Endothelial cell of umbilical vein (primary cell): ENCODE results near the gene MGLL. TPM values are rescaled to one million over a fixed set of nuclear protein-coding genes. Genes with fewer than 3 reads are reported as not detected.

Experiments used
- BruUV-seq: library from RNA; stranded (reverse); fragments of 400-500 nt; replicated peaks from 2 replicates; lab custom pipeline; 2021; lab: Mats Ljungman, UMichigan
- CTCF ChIA-PET: fragments of 300-600, 350-600 bp; sonication (Branson Sonifier 250); formaldehyde crosslinking; loops from one replicate; lab custom pipeline; 2021; ENCODE audit warnings: antibody characterized with exemption, inconsistent platforms; lab: Charles Lee
- POLR2A ChIA-PET: fragments of 300-600, 350-600 bp; sonication (Branson Sonifier 250); formaldehyde crosslinking; loops from one replicate; lab custom pipeline; 2021; ENCODE audit warnings: antibody characterized with exemption, inconsistent platforms; lab: Charles Lee
- DNase-seq: peaks from one replicate; pipeline ENCODE4 v3.0.0-alpha.2; 2011; ENCODE audit warnings: low read depth, low spot score
- FAIRE-seq: peaks from 2 replicates; lab custom pipeline; 2011; peaks lifted over from hg19 to GRCh38; lab: Jason Lieb, UNC
- H2AFZ ChIP-seq: 2 replicates; pipeline ENCODE4 v1.6.0; 2012; ENCODE audit warnings: low read depth, low read length, control low read depth, inconsistent platforms
- H3K27ac ChIP-seq: 2 replicates; pipeline ENCODE4 v1.5.1; 2011; ENCODE audit warnings: low read depth, mild to moderate bottlenecking, control low read depth, low read length, moderate library complexity; ENCODE audit not compliant: insufficient read depth
- H3K27me3 ChIP-seq, 2 experiments: 2 replicates each; pipeline versions ENCODE4 v1.6.0 to v1.6.1; 2011; ENCODE audit warnings: low read length in 2 of 2, mixed read lengths in 1 of 2; ENCODE audit not compliant: control insufficient read depth in 2 of 2, insufficient read depth in 2 of 2
- H3K36me3 ChIP-seq, 2 experiments: 2 replicates in 1 of 2; 3 replicates in 1 of 2; pipeline ENCODE4 v1.5.1; 2011; ENCODE audit warnings: low read length in 2 of 2, mild to moderate bottlenecking in 1 of 2, moderate library complexity in 1 of 2; ENCODE audit not compliant: control insufficient read depth in 2 of 2, insufficient read depth in 2 of 2; ENCODE audit errors: extremely low read depth in 1 of 2
- H3K4me1 ChIP-seq: 3 replicates; pipeline ENCODE4 v1.5.1; 2011; ENCODE audit warnings: mild to moderate bottlenecking, low read length; ENCODE audit not compliant: control insufficient read depth, insufficient read depth; ENCODE audit errors: extremely low read depth
- H3K4me2 ChIP-seq: 2 replicates; pipeline ENCODE4 v1.6.1; 2011; ENCODE audit warnings: low read length, control low read depth, mixed read lengths; ENCODE audit not compliant: insufficient read depth
- H3K4me3 ChIP-seq, 3 experiments: fragments of 200-600 bp in 1 of 3; sonication (generic), shearing (Covaris generic) in 1 of 3; replicated peaks in 1 of 3; 2 replicates each; pipeline ENCODE4 v1.5.1; 2011 to 2016; ENCODE audit warnings: control low read depth in 3 of 3, low read length in 3 of 3, mild to moderate bottlenecking in 2 of 3, inconsistent platforms in 1 of 3, low read depth in 1 of 3, moderate library complexity in 1 of 3; ENCODE audit not compliant: insufficient read depth in 1 of 3
- H3K79me2 ChIP-seq: 2 replicates; pipeline ENCODE4 v1.6.0; 2012; ENCODE audit warnings: low read length, inconsistent platforms; ENCODE audit not compliant: control insufficient read depth, insufficient read depth
- H3K9ac ChIP-seq: replicated peaks from 2 replicates; pipeline ENCODE3; 2011; ENCODE audit warnings: low read length, control low read depth; ENCODE audit not compliant: insufficient read depth; ENCODE audit errors: extremely low read depth
- H3K9me1 ChIP-seq: replicated peaks from 3 replicates; pipeline ENCODE4 v1.6.0; 2011; ENCODE audit warnings: mild to moderate bottlenecking, low read length; ENCODE audit not compliant: control insufficient read depth, insufficient read depth; ENCODE audit errors: extremely low read depth
- H3K9me3 ChIP-seq: replicated peaks from 2 replicates; pipeline ENCODE4 v1.5.1; 2012; ENCODE audit warnings: low read length, inconsistent platforms; ENCODE audit not compliant: control insufficient read depth, insufficient read depth
- H4K20me1 ChIP-seq: replicated peaks from 2 replicates; pipeline ENCODE3; 2011; ENCODE audit warnings: mild to moderate bottlenecking, low read length; ENCODE audit not compliant: control insufficient read depth, insufficient read depth; ENCODE audit errors: extremely low read depth
- EZH2 ChIP-seq: IDR thresholded peaks from 2 replicates; pipeline ENCODE4 v1.6.1; 2012; ENCODE audit warnings: borderline replicate concordance, low read depth, mild to moderate bottlenecking, moderate library complexity, low read length, inconsistent platforms; ENCODE audit not compliant: severe bottlenecking
- FOS ChIP-seq: IDR thresholded peaks from 2 replicates; pipeline ENCODE4 v1.6.1; 2011; ENCODE audit warnings: mild to moderate bottlenecking, low read length, moderate library complexity, borderline replicate concordance; ENCODE audit not compliant: insufficient read depth
- GATA2 ChIP-seq: IDR thresholded peaks from 2 replicates; pipeline ENCODE4 v1.7.0; 2011; ENCODE audit warnings: low read depth, mild to moderate bottlenecking, moderate library complexity, mixed read lengths, low read length; ENCODE audit not compliant: insufficient read length, insufficient read depth
- JUN ChIP-seq: IDR thresholded peaks from 2 replicates; pipeline ENCODE4 v1.6.1; 2011; ENCODE audit warnings: borderline replicate concordance, low read depth; ENCODE audit not compliant: insufficient read length, insufficient read depth
- MYC ChIP-seq: IDR thresholded peaks from one replicate; pipeline ENCODE4 v1.6.1; 2011; ENCODE audit warnings: mild to moderate bottlenecking, low read depth, low read length
- POLR2A ChIP-seq: IDR thresholded peaks from 2 replicates; pipeline ENCODE4 v1.6.1; 2012; ENCODE audit warnings: low read depth, mild to moderate bottlenecking, control low read depth, low read length
- POLR2AphosphoS5 ChIP-seq: IDR thresholded peaks from 2 replicates; pipeline ENCODE4 v1.6.1; 2012; ENCODE audit warnings: low read depth, mild to moderate bottlenecking, control low read depth, low read length, moderate library complexity; ENCODE audit not compliant: insufficient read depth
- dilution Hi-C: fragments of 300-500 bp; cut with MboI; formaldehyde crosslinking; loops from one replicate; pipeline ENCODE4 v1.15.0; 2019; ENCODE audit warnings: low sequenced_read_pairs; ENCODE audit not compliant: extremely low pct_ligation_motif_present
- intact Hi-C: fragments of 100-400 bp; cut with micrococcal nuclease; formaldehyde crosslinking; loops from one replicate; pipeline ENCODE4 v1.10.0; 2022
- polyA plus RNA-seq, 4 experiments: library from polyadenylated mRNA; depleted of rRNA in 3 of 4; stranded (reverse) in 3 of 4; unstranded in 1 of 4; fragments of >200 nt; gene quantifications; 2 replicates each; pipeline versions ENCODE4 v1.2.1 to v1.2.3, GENCODE V29; 2011 to 2012; ENCODE audit warnings: missing spikeins in 1 of 4
- total RNA-seq: library from RNA; stranded (reverse); gene quantifications from 2 replicates; pipeline ENCODE4 v1.2.3, GENCODE V29; 2021
- TF ChIP-seq, protein P1 (sequence below), 2 donors: IDR thresholded peaks; 1 replicate in 1 of 2; 2 replicates in 1 of 2; pipeline ENCODE4 v1.5.1; 2011; ENCODE audit warnings: low read length in 2 of 2, mild to moderate bottlenecking in 2 of 2, moderate library complexity in 2 of 2, control low read depth in 1 of 2, inconsistent platforms in 1 of 2, low read depth in 1 of 2; ENCODE audit not compliant: insufficient read depth in 1 of 2; ENCODE audit errors: extremely low read depth in 1 of 2
- TF ChIP-seq, protein P2 (sequence below): IDR thresholded peaks from 2 replicates; pipeline ENCODE4 v1.6.1; 2011; ENCODE audit not compliant: insufficient read depth, insufficient read length

MGLL gene
- total and polyA plus RNA-seq, 2 donors (not counting 3 experiments of a cell fraction or from before 2014, with no cell fraction given): 30.7 to 60.2 TPM

DNA sequence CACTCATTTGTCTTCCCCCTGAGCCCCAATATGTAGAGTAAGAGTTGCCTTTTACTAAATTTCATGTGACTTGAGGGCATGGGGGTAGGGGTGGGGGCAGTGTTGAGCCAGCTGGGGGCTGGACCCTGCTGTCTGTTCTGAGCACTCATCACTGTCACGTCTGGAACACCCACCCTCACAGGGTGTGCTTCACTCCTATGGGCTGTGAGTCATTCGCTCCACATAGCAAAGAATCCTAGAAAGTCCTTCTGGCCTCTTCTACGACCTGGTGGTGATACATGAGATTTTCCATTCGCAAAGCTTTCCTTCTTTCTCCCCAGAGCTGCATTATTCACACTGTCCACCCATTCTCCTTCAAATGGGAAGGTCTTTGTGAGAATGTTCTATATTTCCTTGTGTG lies 43.6 kb upstream of the MGLL start:
- FAIRE-seq (no peak), DNase-seq (no peak)
- BruUV-seq: no TSS peak
- Histone ChIP-seq H2AFZ (no peak overlapping the region), H3K36me3 (no peaks in the 10 kb centered on the region), H3K4me3 (no peak overlapping the region), H3K79me2 (no peaks in the 10 kb centered on the region), H3K27me3 (peaks cover 13 to 25% of the 10 kb centered on the region in 2 experiments), H3K9me1 (no peaks in the 10 kb centered on the region), H3K9ac (no peak overlapping the region), H4K20me1 (no peaks in the 10 kb centered on the region), H3K27ac (no peak overlapping the region), H3K4me2 (no peak overlapping the region), H3K9me3 (no peaks in the 10 kb centered on the region), H3K4me1 (no peaks in the 10 kb centered on the region)
- ChIA-PET POLR2A (interaction anchor here (0.5 kb wide), 1 partner anchor 83 kb away, joined by 5 read pairs; no protein-coding TSS in a partner anchor), CTCF (no interaction called here)
- dilution Hi-C loops (no loop called here), intact Hi-C loops (no loop called here)
- TF ChIP-seq GATA2 (no peak), POLR2A (no peak), MYC (no peak), FOS (no peak), EZH2 (no peak), POLR2AphosphoS5 (no peak), JUN (no peak)
- TF ChIP-seq, protein P1, sequence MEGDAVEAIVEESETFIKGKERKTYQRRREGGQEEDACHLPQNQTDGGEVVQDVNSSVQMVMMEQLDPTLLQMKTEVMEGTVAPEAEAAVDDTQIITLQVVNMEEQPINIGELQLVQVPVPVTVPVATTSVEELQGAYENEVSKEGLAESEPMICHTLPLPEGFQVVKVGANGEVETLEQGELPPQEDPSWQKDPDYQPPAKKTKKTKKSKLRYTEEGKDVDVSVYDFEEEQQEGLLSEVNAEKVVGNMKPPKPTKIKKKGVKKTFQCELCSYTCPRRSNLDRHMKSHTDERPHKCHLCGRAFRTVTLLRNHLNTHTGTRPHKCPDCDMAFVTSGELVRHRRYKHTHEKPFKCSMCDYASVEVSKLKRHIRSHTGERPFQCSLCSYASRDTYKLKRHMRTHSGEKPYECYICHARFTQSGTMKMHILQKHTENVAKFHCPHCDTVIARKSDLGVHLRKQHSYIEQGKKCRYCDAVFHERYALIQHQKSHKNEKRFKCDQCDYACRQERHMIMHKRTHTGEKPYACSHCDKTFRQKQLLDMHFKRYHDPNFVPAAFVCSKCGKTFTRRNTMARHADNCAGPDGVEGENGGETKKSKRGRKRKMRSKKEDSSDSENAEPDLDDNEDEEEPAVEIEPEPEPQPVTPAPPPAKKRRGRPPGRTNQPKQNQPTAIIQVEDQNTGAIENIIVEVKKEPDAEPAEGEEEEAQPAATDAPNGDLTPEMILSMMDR (IDR thresholded peaks at IDR 0.05; ENCODE audit: extremely low read depth in 1 of 2, insufficient read depth in 1 of 2, low read depth in 1 of 2, low read length in 2 of 2): no peak
- TF ChIP-seq, protein P2, sequence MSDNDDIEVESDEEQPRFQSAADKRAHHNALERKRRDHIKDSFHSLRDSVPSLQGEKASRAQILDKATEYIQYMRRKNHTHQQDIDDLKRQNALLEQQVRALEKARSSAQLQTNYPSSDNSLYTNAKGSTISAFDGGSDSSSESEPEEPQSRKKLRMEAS: no peak
